ENCODE measurements around the gene CHSY1.

Gene CHSY1

DNA sequence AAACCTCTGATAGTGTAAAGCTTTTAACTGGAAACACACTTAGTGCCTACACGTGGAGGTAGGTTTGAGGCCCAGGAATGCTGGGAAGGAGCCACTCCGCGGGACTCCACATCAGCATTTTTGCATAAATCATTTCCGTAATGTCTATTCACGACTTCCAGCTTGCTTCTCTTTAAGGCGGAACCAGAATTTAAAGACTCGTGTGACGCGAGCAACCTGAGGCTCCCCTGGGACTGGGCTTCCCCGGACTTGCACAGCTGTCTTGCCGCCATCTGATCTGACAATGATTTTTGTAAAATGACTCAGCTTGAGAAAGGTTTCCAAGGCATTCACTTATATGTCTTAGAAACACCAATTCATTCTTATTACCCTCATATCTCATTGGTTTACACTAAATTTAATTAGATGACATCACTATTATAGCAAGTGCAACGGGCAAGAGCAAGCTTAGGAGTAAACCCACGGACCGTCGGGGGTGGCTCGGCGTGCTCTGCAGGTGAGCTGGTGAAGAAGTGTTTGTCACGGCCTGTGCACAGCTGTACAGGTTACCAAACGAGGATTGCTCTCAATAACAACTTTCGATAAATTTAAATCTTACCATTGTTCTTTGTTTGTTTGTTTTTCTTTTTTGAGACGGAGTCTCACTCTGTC lies 95.2 kb downstream of the CHSY1 start:
- H3K27ac ChIP-seq: no peak overlapping the region
- H2AFZ ChIP-seq: no peak overlapping the region
- no peaks in the 10 kb centered on the region for H3K4me1 ChIP-seq
- no peaks in the 10 kb centered on the region for H3K36me3 ChIP-seq (ENCODE audit: control insufficient read depth, insufficient read depth, low read length)
- no peak overlapping the region for H3K4me2 ChIP-seq (ENCODE audit: low read length)
- no peak overlapping the region for H3K9ac ChIP-seq
- no peaks in the 10 kb centered on the region for H3K9me3 ChIP-seq (ENCODE audit: control insufficient read depth, low read length)
- H3K79me2 ChIP-seq: no peaks in the 10 kb centered on the region
- H3K27me3 ChIP-seq (ENCODE audit: control insufficient read depth, insufficient read depth, low read length): no peaks in the 10 kb centered on the region
- TF ChIP-seq, protein P1, sequence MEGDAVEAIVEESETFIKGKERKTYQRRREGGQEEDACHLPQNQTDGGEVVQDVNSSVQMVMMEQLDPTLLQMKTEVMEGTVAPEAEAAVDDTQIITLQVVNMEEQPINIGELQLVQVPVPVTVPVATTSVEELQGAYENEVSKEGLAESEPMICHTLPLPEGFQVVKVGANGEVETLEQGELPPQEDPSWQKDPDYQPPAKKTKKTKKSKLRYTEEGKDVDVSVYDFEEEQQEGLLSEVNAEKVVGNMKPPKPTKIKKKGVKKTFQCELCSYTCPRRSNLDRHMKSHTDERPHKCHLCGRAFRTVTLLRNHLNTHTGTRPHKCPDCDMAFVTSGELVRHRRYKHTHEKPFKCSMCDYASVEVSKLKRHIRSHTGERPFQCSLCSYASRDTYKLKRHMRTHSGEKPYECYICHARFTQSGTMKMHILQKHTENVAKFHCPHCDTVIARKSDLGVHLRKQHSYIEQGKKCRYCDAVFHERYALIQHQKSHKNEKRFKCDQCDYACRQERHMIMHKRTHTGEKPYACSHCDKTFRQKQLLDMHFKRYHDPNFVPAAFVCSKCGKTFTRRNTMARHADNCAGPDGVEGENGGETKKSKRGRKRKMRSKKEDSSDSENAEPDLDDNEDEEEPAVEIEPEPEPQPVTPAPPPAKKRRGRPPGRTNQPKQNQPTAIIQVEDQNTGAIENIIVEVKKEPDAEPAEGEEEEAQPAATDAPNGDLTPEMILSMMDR (IDR thresholded peaks at IDR 0.05): no peak
- no peak overlapping the region for H3K4me3 ChIP-seq (ENCODE audit: low read depth, low read length)

- H2AFZ ChIP-seq: no peak overlapping the region
- TF ChIP-seq, protein P1 (IDR thresholded peaks at IDR 0.05): no peak
- no peaks in the 10 kb centered on the region for H3K36me3 ChIP-seq (ENCODE audit: control insufficient read depth, insufficient read depth, low read length)
- no peak overlapping the region for H3K27ac ChIP-seq
- no peak overlapping the region for H3K4me2 ChIP-seq (ENCODE audit: low read length)
- H3K27me3 ChIP-seq (ENCODE audit: control insufficient read depth, insufficient read depth, low read length): no peaks in the 10 kb centered on the region
- H3K9ac ChIP-seq: no peak overlapping the region
- no peaks in the 10 kb centered on the region for H3K79me2 ChIP-seq
- H3K9me3 ChIP-seq (ENCODE audit: control insufficient read depth, low read length): no peaks in the 10 kb centered on the region
- no peak overlapping the region for H3K4me3 ChIP-seq (ENCODE audit: low read depth, low read length)
- no peaks in the 10 kb centered on the region for H3K4me1 ChIP-seq
Measured at GRCh38 chr15:101156061-101156460, 95.8 kb downstream of the CHSY1 start.

- Histone ChIP-seq H3K27me3 (ENCODE audit: control insufficient read depth, insufficient read depth, low read length) (no peaks in the 10 kb centered on the region), H3K4me1 (no peaks in the 10 kb centered on the region), H3K36me3 (ENCODE audit: control insufficient read depth, insufficient read depth, low read length) (no peaks in the 10 kb centered on the region), H3K9me3 (ENCODE audit: control insufficient read depth, low read length) (no peaks in the 10 kb centered on the region), H3K9ac (no peak overlapping the region), H2AFZ (no peak overlapping the region), H3K4me2 (ENCODE audit: low read length) (no peak overlapping the region), H3K4me3 (ENCODE audit: low read depth, low read length) (no peak overlapping the region), H3K79me2 (no peaks in the 10 kb centered on the region), H3K27ac (no peak overlapping the region)
- TF ChIP-seq, protein P1 (IDR thresholded peaks at IDR 0.05): no peak
Measured at GRCh38 chr15:101153801-101154656, 97.8 kb downstream of the CHSY1 start.

GRCh38 chr15:101152914-101153313 lies 98.9 kb downstream of the CHSY1 start:
- TF ChIP-seq, protein P1 (IDR thresholded peaks at IDR 0.05): no peak
- no peak overlapping the region for H3K9ac ChIP-seq
- no peaks in the 10 kb centered on the region for H3K79me2 ChIP-seq
- H3K4me1 ChIP-seq: no peaks in the 10 kb centered on the region
- no peaks in the 10 kb centered on the region for H3K27me3 ChIP-seq (ENCODE audit: control insufficient read depth, insufficient read depth, low read length)
- H2AFZ ChIP-seq: no peak overlapping the region
- no peak overlapping the region for H3K27ac ChIP-seq
- no peaks in the 10 kb centered on the region for H3K9me3 ChIP-seq (ENCODE audit: control insufficient read depth, low read length)
- H3K36me3 ChIP-seq (ENCODE audit: control insufficient read depth, insufficient read depth, low read length): no peaks in the 10 kb centered on the region
- no peak overlapping the region for H3K4me3 ChIP-seq (ENCODE audit: low read depth, low read length)
- no peak overlapping the region for H3K4me2 ChIP-seq (ENCODE audit: low read length)
